Heart left ventricle (tissue), 16 donors: ENCODE results near the gene HK2. TPM values are rescaled to one million over a fixed set of nuclear protein-coding genes. Genes with fewer than 3 reads are reported as not detected.

ENCODE experiments used
- ATAC-seq, 4 donors: fragments of 200-7000 bp; cut with Tn5 transposase; one replicate each; pipeline ENCODE4 v1.9.1; 2020 to 2022; ENCODE audit warnings: moderate library complexity in 4 of 4, mild to moderate bottlenecking in 3 of 4, moderate number of reproducible peaks in 1 of 4
- DNase-seq, 5 donors: peaks; one replicate each; pipeline ENCODE4 v3.0.0-alpha.2; 2020
- H3K27ac ChIP-seq, 12 donors: fragments of 200-600 bp; sonication (generic) in 4 of 12; one replicate each; pipeline versions ENCODE4 v1.5.0 to v1.8.0; 2016 to 2022; ENCODE audit warnings: mild to moderate bottlenecking in 2 of 12
- H3K27me3 ChIP-seq, 9 donors: fragments of 200-600 bp; sonication (generic) in 2 of 9; one replicate each; pipeline versions ENCODE4 v1.5.1 to v1.8.0; 2016 to 2022; ENCODE audit warnings: mild to moderate bottlenecking in 3 of 9
- H3K36me3 ChIP-seq, 9 donors: fragments of 200-600 bp; sonication (generic) in 2 of 9; one replicate each; pipeline versions ENCODE4 v1.5.0 to v1.8.0; 2018 to 2022; ENCODE audit warnings: mild to moderate bottlenecking in 2 of 9
- H3K4me1 ChIP-seq, 12 donors: fragments of 200-600 bp; sonication (generic) in 4 of 12; one replicate each; pipeline versions ENCODE4 v1.5.0 to v1.8.0; 2016 to 2022; ENCODE audit warnings: mild to moderate bottlenecking in 3 of 12
- H3K4me3 ChIP-seq, 12 donors: fragments of 200-600 bp; sonication (generic) in 4 of 12; one replicate each; pipeline versions ENCODE4 v1.5.0 to v1.8.0; 2017 to 2022; ENCODE audit warnings: mild to moderate bottlenecking in 9 of 12, moderate library complexity in 4 of 12
- H3K9me3 ChIP-seq, 12 donors: fragments of 200-600 bp; sonication (generic) in 4 of 12; one replicate each; pipeline versions ENCODE4 v1.5.0 to v1.8.0; 2016 to 2022; ENCODE audit warnings: mild to moderate bottlenecking in 1 of 12
- POLR2A ChIP-seq, 2 donors: fragments of 450-650 bp; IDR thresholded peaks; one replicate each; pipeline ENCODE4 v1.6.1; 2017; ENCODE audit warnings: antibody characterized with exemption in 2 of 2, mild to moderate bottlenecking in 2 of 2, moderate library complexity in 2 of 2
- WGBS, 4 donors: extraction: QIAGEN DNeasy Blood & Tissue Kit in 2 of 4; methylation state at CpG; one replicate each; pipeline versions ENCODE4 v1.1.5 to v1.1.7; 2013 to 2018; 5-methylcytosine and 5-hydroxymethylcytosine counted together
- intact Hi-C, 10 donors: fragments of 100-400 bp; cut with DNase I; formaldehyde crosslinking; loops; one replicate each; pipeline versions ENCODE4 v1.11.1 to v1.14.2; 2022
- polyA plus RNA-seq, 2 donors: library from polyadenylated mRNA; stranded (reverse); fragments of 200-250 nt; gene quantifications; one replicate each; pipeline ENCODE4 v1.2.3, GENCODE V29; 2013
- total RNA-seq, 9 donors: library from RNA; depleted of rRNA in 2 of 9; stranded (reverse); fragments of >200 nt in 2 of 9; fragmentation: NEBNext Ultra II Directional in 3 of 9; extraction: Animal tissue kit (Norgen Biotek cat#: 25700) in 3 of 9; gene quantifications; one replicate each; pipeline versions ENCODE4 v1.1.0 to v1.2.4, GENCODE V29; 2016 to 2023
- TF ChIP-seq, protein P1 (sequence below), 12 donors: fragments of 200-600 bp; sonication (generic) in 4 of 12; IDR thresholded peaks; one replicate each; pipeline versions ENCODE4 v1.5.0 to v1.8.0; 2018 to 2022; ENCODE audit warnings: antibody characterized with exemption in 12 of 12, mild to moderate bottlenecking in 5 of 12
- donor health status: ischemic (EF 13 %, LVEDD 7.1; RV severe dilation, severe dysfunction).
- donor health status: healthy with polysubstance abuse.
- donor health status: DM: no; HTN: yes; CAD: no.
- donor health status: DM: no; HTN: no; CAD: no.
- donor health status: ischemic (EF 25% LVEDD 6.9; RV normal size, moderate dysfunction).
- donor health status: ischemic (EF 25% LVEDD 5.7; RV mildly dilated, moderate dysfunction).
- donor health status: healthy.
- donor health status: DM: yes; HTN: yes; CAD: no.
- donor health status: ischemic (EF 35%, LVEDD 5.7; RV mildly dilated, moderate dysfunction).
- donor health status: nonischemic (EF 11% LVEDD 7.7; RV severe dilation, severe dysfunction).
- donor health status: DM: yes; HTN: yes; CAD: no.
- donor health status: PGD.
- donor health status: ischemic (EF 29% LVEDD 5.4; RV normal size, mild dysfunction).
- donor health status: nonischemic (EF 23%, LVEDD 6.1; RV moderate dilation, normal function).

The HK2 gene
- total and polyA plus RNA-seq, 11 donors: 1.9 to 31.5 (median 16.3) TPM

DNA sequence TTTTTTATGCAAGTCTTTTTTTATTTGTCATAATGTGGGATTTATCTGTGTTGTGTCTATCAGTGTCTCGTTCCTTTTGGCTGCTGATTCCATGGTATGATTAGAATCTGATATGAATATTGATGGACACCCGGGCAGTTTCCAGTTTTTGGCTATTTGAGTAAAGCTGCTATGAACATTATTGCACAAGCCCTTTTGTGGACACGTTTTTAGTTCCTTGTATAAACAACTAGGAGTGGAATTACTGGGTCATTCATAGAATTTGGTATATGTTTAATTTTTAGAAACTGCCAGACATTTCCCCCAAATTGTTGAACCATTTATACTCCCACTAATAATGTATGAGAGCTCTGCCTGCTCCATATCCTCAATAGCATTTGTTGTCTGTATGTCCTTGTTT lies 26.6 kb downstream of the HK2 start:
- H3K9me3 ChIP-seq: no peaks in the 10 kb centered on the region
- H3K36me3 ChIP-seq: no peaks in the 10 kb centered on the region
- H3K4me1 ChIP-seq: peaks cover 0 to 37% (median 1%) of the 10 kb centered on the region in 12 donors
- intact Hi-C loops: no loop called here
- no peaks in the 10 kb centered on the region for H3K27me3 ChIP-seq
- no peak overlapping the region for H3K27ac ChIP-seq
- DNase-seq (no peak), ATAC-seq (no peak)
- 68 to 88% (median 78%) methylated on average over 3 of the region's 3 CpGs for WGBS, 4 donors
- TF ChIP-seq, protein P1, sequence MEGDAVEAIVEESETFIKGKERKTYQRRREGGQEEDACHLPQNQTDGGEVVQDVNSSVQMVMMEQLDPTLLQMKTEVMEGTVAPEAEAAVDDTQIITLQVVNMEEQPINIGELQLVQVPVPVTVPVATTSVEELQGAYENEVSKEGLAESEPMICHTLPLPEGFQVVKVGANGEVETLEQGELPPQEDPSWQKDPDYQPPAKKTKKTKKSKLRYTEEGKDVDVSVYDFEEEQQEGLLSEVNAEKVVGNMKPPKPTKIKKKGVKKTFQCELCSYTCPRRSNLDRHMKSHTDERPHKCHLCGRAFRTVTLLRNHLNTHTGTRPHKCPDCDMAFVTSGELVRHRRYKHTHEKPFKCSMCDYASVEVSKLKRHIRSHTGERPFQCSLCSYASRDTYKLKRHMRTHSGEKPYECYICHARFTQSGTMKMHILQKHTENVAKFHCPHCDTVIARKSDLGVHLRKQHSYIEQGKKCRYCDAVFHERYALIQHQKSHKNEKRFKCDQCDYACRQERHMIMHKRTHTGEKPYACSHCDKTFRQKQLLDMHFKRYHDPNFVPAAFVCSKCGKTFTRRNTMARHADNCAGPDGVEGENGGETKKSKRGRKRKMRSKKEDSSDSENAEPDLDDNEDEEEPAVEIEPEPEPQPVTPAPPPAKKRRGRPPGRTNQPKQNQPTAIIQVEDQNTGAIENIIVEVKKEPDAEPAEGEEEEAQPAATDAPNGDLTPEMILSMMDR (IDR thresholded peaks at IDR 0.05): no peak
- TF ChIP-seq POLR2A (IDR thresholded peaks at IDR 0.05): no peak
- H3K4me3 ChIP-seq: no peak overlapping the region

DNA sequence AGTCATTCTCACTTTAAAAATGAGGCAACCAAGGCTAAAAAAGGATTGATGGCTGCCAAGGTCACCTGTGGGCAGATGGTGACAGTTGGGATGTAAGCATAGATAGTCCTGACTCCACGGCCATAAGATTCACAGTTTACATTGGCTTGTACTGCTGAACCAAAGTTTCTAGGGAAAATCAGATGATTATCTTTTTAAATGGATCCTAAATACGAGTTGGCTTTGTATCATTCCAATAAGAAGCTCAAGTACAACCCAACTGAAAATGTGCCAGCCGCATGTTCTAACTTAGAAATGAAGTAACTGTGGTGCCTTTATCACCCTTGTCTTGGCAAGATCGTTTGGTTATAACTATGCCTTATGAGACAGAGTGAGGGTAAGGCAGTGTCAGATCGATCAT lies 27.6 kb downstream of the HK2 start:
- no peaks in the 10 kb centered on the region for H3K9me3 ChIP-seq
- DNase-seq: no peak
- 71 to 85% (median 80%) methylated on average over 5 of the region's 5 CpGs for WGBS, 4 donors
- TF ChIP-seq, protein P1 (IDR thresholded peaks at IDR 0.05): no peak
- no peak for TF ChIP-seq POLR2A (IDR thresholded peaks at IDR 0.05)
- H3K36me3 ChIP-seq: no peaks in the 10 kb centered on the region
- peaks cover 0 to 34% (median 0%) of the 10 kb centered on the region in 12 donors for H3K4me1 ChIP-seq
- H3K4me3 ChIP-seq: no peak overlapping the region
- no peaks in the 10 kb centered on the region for H3K27me3 ChIP-seq
- intact Hi-C loops: no loop called here
- no peak overlapping the region for H3K27ac ChIP-seq
- no peak for ATAC-seq

DNA sequence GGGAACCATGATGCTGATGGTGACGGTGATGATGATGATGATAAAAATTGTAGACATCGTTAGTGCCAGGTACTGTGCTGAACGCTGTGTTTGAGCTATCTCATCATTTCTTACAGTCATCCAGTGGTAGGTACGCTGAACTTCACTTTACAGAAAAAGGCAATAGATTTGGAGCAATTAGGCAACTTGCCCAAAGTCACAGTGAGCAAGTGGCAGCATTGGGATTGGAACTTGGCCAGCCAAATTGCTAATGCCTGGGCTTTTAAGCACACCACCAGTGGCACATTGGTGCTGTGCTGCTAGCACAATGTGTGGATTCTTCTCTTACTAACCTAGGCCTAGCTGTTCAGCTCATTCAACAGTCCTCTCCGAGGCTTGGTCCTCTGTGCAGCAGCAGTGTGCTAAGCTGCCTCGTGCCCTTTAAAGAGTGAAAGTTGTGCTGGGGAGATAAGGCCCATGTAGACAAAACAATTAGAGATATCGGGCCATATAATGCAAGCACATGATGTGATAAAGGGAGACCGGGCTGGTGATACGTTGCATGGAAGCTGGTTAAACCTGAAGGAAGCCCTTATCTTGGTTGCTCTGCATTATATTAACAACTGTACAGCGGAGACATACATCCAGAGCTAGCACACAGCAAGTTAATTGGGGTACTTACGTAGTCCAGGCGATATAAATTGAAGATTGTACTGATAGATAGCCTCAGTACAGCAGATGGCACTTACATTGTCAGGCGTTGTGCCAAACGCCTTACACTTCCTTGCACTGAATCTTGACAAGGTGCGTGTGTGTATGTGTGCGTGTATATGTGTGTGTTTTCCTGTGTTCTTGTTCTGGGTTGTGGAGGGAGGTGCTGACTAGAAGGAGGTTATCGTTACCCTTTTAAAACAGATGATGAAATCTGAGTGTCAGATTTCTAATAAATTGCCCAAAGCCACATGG lies 28.4 kb downstream of the HK2 start:
- H3K4me1 ChIP-seq: peaks cover 0 to 35% (median 0%) of the 10 kb centered on the region in 12 donors
- TF ChIP-seq, protein P1 (IDR thresholded peaks at IDR 0.05): no peak
- TF ChIP-seq POLR2A (IDR thresholded peaks at IDR 0.05): no peak
- peak overlapping the region in 1 of 12 donors; percentile 70 for H3K27ac ChIP-seq
- 67 to 71% (median 68%) methylated on average over 17 of the region's 17 CpGs for WGBS, 4 donors
- no peak overlapping the region for H3K4me3 ChIP-seq
- peak in 1 of 4 donors; percentile 5 for ATAC-seq
- no peaks in the 10 kb centered on the region for H3K27me3 ChIP-seq
- no peak for DNase-seq
- no peaks in the 10 kb centered on the region for H3K9me3 ChIP-seq
- H3K36me3 ChIP-seq: no peaks in the 10 kb centered on the region
- intact Hi-C loops: no loop called here

DNA sequence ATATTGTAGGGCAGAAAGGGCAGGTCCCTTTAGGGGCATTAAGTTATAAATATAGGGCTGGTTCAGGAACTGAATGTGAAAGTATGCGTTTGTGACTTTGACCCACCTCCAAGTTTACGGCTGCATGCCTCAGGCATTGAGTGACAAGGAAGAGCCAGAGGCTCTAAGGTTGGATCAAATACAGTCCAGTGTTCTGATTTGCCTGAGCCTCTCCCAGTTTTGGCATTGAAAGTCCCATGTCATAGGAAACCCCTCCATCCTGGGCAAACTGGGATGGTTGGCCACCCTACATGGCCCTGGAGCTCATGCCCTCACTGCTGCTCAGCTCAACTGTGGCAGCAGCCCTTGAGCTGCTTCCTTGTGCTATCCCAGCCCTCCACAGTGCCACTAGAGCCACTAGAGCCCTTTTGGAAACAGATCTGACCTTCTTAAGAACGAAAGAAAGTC lies 29.9 kb downstream of the HK2 start:
- H3K27me3 ChIP-seq: no peaks in the 10 kb centered on the region
- 38 to 44% (median 41%) methylated on average over 3 of the region's 3 CpGs for WGBS, 4 donors
- H3K36me3 ChIP-seq: peaks cover 0 to 5% (median 0%) of the 10 kb centered on the region in 9 donors
- peak overlapping the region in 3 of 12 donors; percentile 12 to 70 (median 49) for H3K27ac ChIP-seq
- peaks cover 0 to 50% (median 9%) of the 10 kb centered on the region in 12 donors for H3K4me1 ChIP-seq
- no peak overlapping the region for H3K4me3 ChIP-seq
- TF ChIP-seq POLR2A (IDR thresholded peaks at IDR 0.05): no peak
- TF ChIP-seq, protein P1 (IDR thresholded peaks at IDR 0.05): no peak
- ATAC-seq (peak in 3 of 4 donors; percentile 20 to 44 (median 34)), DNase-seq (no peak)
- intact Hi-C loops: no loop called here
- no peaks in the 10 kb centered on the region for H3K9me3 ChIP-seq
